IMR-90 (cell line): ENCODE measurements around the gene IL20RA. TPM values are rescaled to one million over a fixed set of nuclear protein-coding genes. Genes with fewer than 3 reads are reported as not detected.

Experiments used
- ATAC-seq: fragments of 200-7000 bp; cut with Tn5 transposase; 2 replicates; pipeline ENCODE4 v1.9.1; 2020; ENCODE audit warnings: low read depth, mild to moderate bottlenecking, moderate library complexity
- BruUV-seq: library from RNA; stranded (reverse); fragments of 400-500 nt; replicated peaks from 2 replicates; lab custom pipeline; 2021; lab: Mats Ljungman, UMichigan
- CTCF ChIA-PET: fragments of 300-600 bp; formaldehyde crosslinking; extraction: SDS; loops from one replicate; lab custom pipeline; 2021; ENCODE audit warnings: antibody characterized with exemption; lab: Yijun Ruan, JAX
- POLR2A ChIA-PET: fragments of 300-600 bp; sonication (Branson Sonifier 250); formaldehyde crosslinking; loops from one replicate; lab custom pipeline; 2022; ENCODE audit warnings: antibody characterized with exemption; ENCODE audit not compliant: unreplicated experiment; lab: Charles Lee
- DNase-seq: peaks from one replicate; pipeline ENCODE4 v3.0.0; 2013
- H2AFZ ChIP-seq: replicated peaks from 2 replicates; pipeline ENCODE3; 2013; ENCODE audit warnings: low read length, mild to moderate bottlenecking; ENCODE audit not compliant: poor library complexity
- H2AK5ac ChIP-seq: 2 replicates; pipeline ENCODE4 v1.6.1; 2013; ENCODE audit warnings: low read depth, low read length, inconsistent platforms
- H2AK9ac ChIP-seq: replicated peaks from 2 replicates; pipeline ENCODE3; 2013; ENCODE audit warnings: mild to moderate bottlenecking, low read depth, low read length, moderate library complexity; ENCODE audit not compliant: poor library complexity
- H2BK120ac ChIP-seq: 2 replicates; pipeline ENCODE4 v1.6.1; 2013; ENCODE audit warnings: low read depth, low read length, inconsistent platforms
- H2BK15ac ChIP-seq: 3 replicates; pipeline ENCODE4 v1.6.1; 2013; ENCODE audit warnings: low read depth, low read length, inconsistent platforms
- H2BK20ac ChIP-seq: 2 replicates; pipeline ENCODE4 v1.6.1; 2013; ENCODE audit warnings: low read depth, mild to moderate bottlenecking, inconsistent platforms, low read length, moderate library complexity
- H2BK5ac ChIP-seq: 2 replicates; pipeline ENCODE4 v1.6.1; 2013; ENCODE audit warnings: mild to moderate bottlenecking, low read depth, low read length, inconsistent platforms; ENCODE audit not compliant: poor library complexity, severe bottlenecking
- H3K14ac ChIP-seq: replicated peaks from 2 replicates; pipeline ENCODE4 v1.6.1; 2013; ENCODE audit warnings: low read depth, low read length, inconsistent platforms
- H3K18ac ChIP-seq: 2 replicates; pipeline ENCODE4 v1.6.1; 2013; ENCODE audit warnings: low read depth, low read length, control low read depth
- H3K23ac ChIP-seq: 2 replicates; pipeline ENCODE4 v1.6.1; 2013; ENCODE audit warnings: low read depth, low read length, inconsistent platforms
- H3K27ac ChIP-seq: 2 replicates; pipeline ENCODE4 v1.5.1; 2013; ENCODE audit warnings: mild to moderate bottlenecking, control low read depth, low read length; ENCODE audit not compliant: insufficient read depth
- H3K27me3 ChIP-seq: 2 replicates; pipeline ENCODE4 v1.6.1; 2013; ENCODE audit warnings: low read length; ENCODE audit not compliant: control insufficient read depth, insufficient read depth
- H3K36me3 ChIP-seq: 2 replicates; pipeline ENCODE4 v1.6.1; 2013; ENCODE audit warnings: low read length, mixed read lengths; ENCODE audit not compliant: control insufficient read depth, insufficient read depth
- H3K4ac ChIP-seq: 2 replicates; pipeline ENCODE4 v1.6.1; 2013; ENCODE audit warnings: low read depth, low read length, inconsistent platforms
- H3K4me1 ChIP-seq: 2 replicates; pipeline ENCODE4 v1.6.1; 2013; ENCODE audit warnings: low read length, mixed read lengths; ENCODE audit not compliant: control insufficient read depth, insufficient read depth
- H3K4me2 ChIP-seq: 2 replicates; pipeline ENCODE4 v1.6.1; 2013; ENCODE audit warnings: low read depth, mild to moderate bottlenecking, control low read depth, low read length, moderate library complexity
- H3K4me3 ChIP-seq: 2 replicates; pipeline ENCODE4 v1.5.1; 2013; ENCODE audit warnings: low read depth, mild to moderate bottlenecking, control low read depth, low read length, moderate library complexity; ENCODE audit not compliant: insufficient read depth
- H3K56ac ChIP-seq: 2 replicates; pipeline ENCODE4 v1.6.1; 2013; ENCODE audit warnings: low read length, inconsistent platforms; ENCODE audit not compliant: insufficient read depth; ENCODE audit errors: extremely low read depth
- H3K79me1 ChIP-seq, 2 experiments: 2 replicates each; pipeline ENCODE4 v1.6.1; 2013; ENCODE audit warnings: low read length in 2 of 2, inconsistent platforms in 1 of 2, low read depth in 1 of 2
- H3K9ac ChIP-seq: 2 replicates; pipeline ENCODE4 v1.6.1; 2013; ENCODE audit warnings: low read depth, low read length, control low read depth
- H3K9me1 ChIP-seq: 2 replicates; pipeline ENCODE4 v1.6.1; 2013; ENCODE audit warnings: low read length, inconsistent platforms; ENCODE audit not compliant: insufficient read depth
- H3K9me3 ChIP-seq: 2 replicates; pipeline ENCODE4 v1.6.1; 2013; ENCODE audit warnings: low read length; ENCODE audit not compliant: control insufficient read depth, insufficient read depth
- H4K20me1 ChIP-seq: 2 replicates; pipeline ENCODE4 v1.6.1; 2013; ENCODE audit warnings: low read length, inconsistent platforms; ENCODE audit not compliant: insufficient read depth
- H4K5ac ChIP-seq: 2 replicates; pipeline ENCODE4 v1.6.1; 2013; ENCODE audit warnings: mild to moderate bottlenecking, low read depth, low read length, control low read depth
- H4K8ac ChIP-seq, 2 experiments: 2 replicates each; pipeline ENCODE4 v1.6.1; 2013; ENCODE audit warnings: low read depth in 2 of 2, low read length in 2 of 2, control low read depth in 1 of 2, inconsistent platforms in 1 of 2
- H4K91ac ChIP-seq: 2 replicates; pipeline ENCODE4 v1.6.1; 2013; ENCODE audit warnings: low read depth, low read length, inconsistent platforms; ENCODE audit not compliant: insufficient read depth
- BHLHE40 ChIP-seq: fragments of 150-350 bp; IDR thresholded peaks from 2 replicates; pipeline ENCODE4 v1.6.1; 2016; ENCODE audit warnings: mild to moderate bottlenecking, low read depth, low read length
- CEBPB ChIP-seq: IDR thresholded peaks from 2 replicates; pipeline ENCODE4 v1.6.1; 2012; ENCODE audit warnings: low read depth, low read length, improper control_type of control experiment
- CHD1 ChIP-seq: IDR thresholded peaks from 2 replicates; pipeline ENCODE4 v1.6.1; 2012; ENCODE audit warnings: low read depth, low read length, improper control_type of control experiment
- FOS ChIP-seq: fragments of 150-350 bp; IDR thresholded peaks from 2 replicates; pipeline ENCODE4 v1.6.1; 2016; ENCODE audit warnings: low read depth, low read length
- MAFK ChIP-seq: IDR thresholded peaks from 2 replicates; pipeline ENCODE4 v1.6.1; 2012; ENCODE audit warnings: low read depth, low read length, improper control_type of control experiment
- MAZ ChIP-seq: IDR thresholded peaks from 2 replicates; pipeline ENCODE4 v1.6.1; 2012; ENCODE audit warnings: low read depth, mild to moderate bottlenecking, low read length, improper control_type of control experiment, moderate library complexity, borderline replicate concordance
- MXI1 ChIP-seq: IDR thresholded peaks from 2 replicates; pipeline ENCODE4 v1.6.1; 2012; ENCODE audit warnings: low read depth, mild to moderate bottlenecking, low read length, moderate library complexity, borderline replicate concordance
- NFE2L2 ChIP-seq: fragments of 150-350 bp; IDR thresholded peaks from 2 replicates; pipeline ENCODE4 v1.6.1; 2016; ENCODE audit warnings: low read depth, mild to moderate bottlenecking, low read length
- POLR2A ChIP-seq: IDR thresholded peaks from 2 replicates; pipeline ENCODE4 v1.6.1; 2012; ENCODE audit warnings: mild to moderate bottlenecking, low read depth, low read length
- RAD21 ChIP-seq: IDR thresholded peaks from 2 replicates; pipeline ENCODE4 v1.6.1; 2012; ENCODE audit warnings: low read length, improper control_type of control experiment
- RCOR1 ChIP-seq: IDR thresholded peaks from 2 replicates; pipeline ENCODE4 v1.6.1; 2012; ENCODE audit warnings: mild to moderate bottlenecking, low read length, improper control_type of control experiment; ENCODE audit not compliant: insufficient replicate concordance
- RFX5 ChIP-seq: IDR thresholded peaks from 2 replicates; pipeline ENCODE4 v1.8.0; 2012; ENCODE audit warnings: low read depth, mild to moderate bottlenecking, low read length, moderate library complexity
- SMC3 ChIP-seq: fragments of 150-350 bp; IDR thresholded peaks from 2 replicates; pipeline ENCODE4 v1.6.1; 2016; ENCODE audit warnings: low read depth, mild to moderate bottlenecking, antibody characterized with exemption, low read length, moderate library complexity
- USF2 ChIP-seq: fragments of 150-350 bp; IDR thresholded peaks from 2 replicates; pipeline ENCODE4 v1.6.1; 2017; ENCODE audit warnings: mild to moderate bottlenecking, antibody characterized with exemption, low read length, low read depth
- WGBS, 2 experiments: methylation state at CpG; one replicate each; pipeline versions ENCODE4 v1.1.5 to v1.1.7; 2013; ENCODE audit warnings: missing lambda C conversion rate in 2 of 2; ENCODE audit not compliant: insufficient read length in 1 of 2; ENCODE audit errors: extremely low coverage in 2 of 2; 5-methylcytosine and 5-hydroxymethylcytosine counted together
- dilution Hi-C: fragments of 300-500 bp; cut with HindIII; formaldehyde crosslinking; loops from one replicate; pipeline ENCODE4 v1.14.3; 2018; ENCODE audit warnings: low sequenced_read_pairs; ENCODE audit not compliant: unreplicated experiment
- in situ Hi-C: fragments of 300-500 bp; cut with MboI; formaldehyde crosslinking; loops from 3 replicates; pipeline ENCODE4 v1.14.3; 2019; ENCODE audit warnings: low sequenced_read_pairs, inconsistent platforms, mixed read lengths
- intact Hi-C: fragments of 100-400 bp; cut with micrococcal nuclease; formaldehyde crosslinking; loops from 2 replicates; pipeline ENCODE4 v1.10.0; 2022
- polyA plus RNA-seq, 3 experiments: library from polyadenylated mRNA; depleted of rRNA; stranded (reverse); fragments of >200 nt; gene quantifications; 2 replicates each; pipeline ENCODE4 v1.2.3, GENCODE V29; 2012; ENCODE audit warnings: low replicate concordance in 1 of 3
- total RNA-seq: library from RNA; depleted of rRNA; stranded (reverse); fragments of >200 nt; gene quantifications from 2 replicates; pipeline ENCODE4 v1.2.3, GENCODE V29; 2012
- TF ChIP-seq, protein P1 (sequence below): conservative IDR thresholded peaks from 2 replicates; pipeline ENCODE4 v1.5.1; 2012; ENCODE audit warnings: mild to moderate bottlenecking, low read depth, low read length, improper control_type of control experiment
- TF ChIP-seq, protein P2 (sequence below): fragments of 150-350 bp; IDR thresholded peaks from 2 replicates; pipeline ENCODE4 v1.6.1; 2016; ENCODE audit warnings: low read depth, mild to moderate bottlenecking, low read length, moderate library complexity, borderline replicate concordance

The IL20RA gene
- total and polyA plus RNA-seq, 2 of the 4 experiments (the other 2 are of a cell fraction) = 0.02 TPM; not detected in 1

DNA sequence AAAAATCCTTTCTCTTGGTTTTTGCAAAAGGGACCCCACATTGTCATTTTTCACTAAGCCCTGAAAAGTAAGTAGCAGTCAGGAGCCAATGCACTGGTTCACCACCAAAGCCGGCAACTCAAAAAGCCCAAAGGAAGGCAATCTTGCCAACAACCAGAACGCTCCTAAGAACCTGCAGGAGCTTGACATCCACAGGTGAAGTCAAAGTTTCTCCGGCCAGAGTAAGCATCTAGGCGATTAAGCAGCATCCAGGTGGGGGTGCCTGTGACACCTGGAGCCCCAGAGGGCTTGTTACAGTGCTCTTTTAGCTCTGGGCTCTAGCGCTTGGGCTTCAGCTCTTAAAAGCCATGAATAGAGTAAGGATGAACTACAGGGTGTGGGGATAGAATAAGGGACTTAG lies 86.6 kb downstream of the IL20RA start:
- peaks cover 2% of the 10 kb centered on the region; the same call in 1 of the 2 replicates for H3K4me1 ChIP-seq
- H3K9me1 ChIP-seq = peaks cover 1% of the 10 kb centered on the region; the same call in 1 of the 2 replicates
- no peak overlapping the region for H3K23ac ChIP-seq
- ChIA-PET CTCF (no interaction called here), POLR2A (no interaction called here)
- H3K9ac ChIP-seq = no peak overlapping the region
- H2BK5ac ChIP-seq = no peak overlapping the region
- H3K14ac ChIP-seq = no peak overlapping the region
- H2BK20ac ChIP-seq = no peak overlapping the region
- WGBS, 2 experiments = 78% methylated on average over 3 of the region's 5 CpGs; no CpG with 5 or more reads in 1 of the 2 experiments
- dilution Hi-C loops (no loop called here), in situ Hi-C loops (no loop called here), intact Hi-C loops (no loop called here)
- DNase-seq = no peak
- TF ChIP-seq MXI1 (no peak), POLR2A (no peak), FOS (no peak), RCOR1 (no peak), CEBPB (no peak), CHD1 (no peak), MAZ (no peak), RFX5 (no peak), BHLHE40 (no peak), USF2 (no peak), MAFK (no peak), NFE2L2 (no peak), SMC3 (no peak), RAD21 (no peak)
- TF ChIP-seq, protein P1, sequence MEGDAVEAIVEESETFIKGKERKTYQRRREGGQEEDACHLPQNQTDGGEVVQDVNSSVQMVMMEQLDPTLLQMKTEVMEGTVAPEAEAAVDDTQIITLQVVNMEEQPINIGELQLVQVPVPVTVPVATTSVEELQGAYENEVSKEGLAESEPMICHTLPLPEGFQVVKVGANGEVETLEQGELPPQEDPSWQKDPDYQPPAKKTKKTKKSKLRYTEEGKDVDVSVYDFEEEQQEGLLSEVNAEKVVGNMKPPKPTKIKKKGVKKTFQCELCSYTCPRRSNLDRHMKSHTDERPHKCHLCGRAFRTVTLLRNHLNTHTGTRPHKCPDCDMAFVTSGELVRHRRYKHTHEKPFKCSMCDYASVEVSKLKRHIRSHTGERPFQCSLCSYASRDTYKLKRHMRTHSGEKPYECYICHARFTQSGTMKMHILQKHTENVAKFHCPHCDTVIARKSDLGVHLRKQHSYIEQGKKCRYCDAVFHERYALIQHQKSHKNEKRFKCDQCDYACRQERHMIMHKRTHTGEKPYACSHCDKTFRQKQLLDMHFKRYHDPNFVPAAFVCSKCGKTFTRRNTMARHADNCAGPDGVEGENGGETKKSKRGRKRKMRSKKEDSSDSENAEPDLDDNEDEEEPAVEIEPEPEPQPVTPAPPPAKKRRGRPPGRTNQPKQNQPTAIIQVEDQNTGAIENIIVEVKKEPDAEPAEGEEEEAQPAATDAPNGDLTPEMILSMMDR = no peak
- TF ChIP-seq, protein P2, sequence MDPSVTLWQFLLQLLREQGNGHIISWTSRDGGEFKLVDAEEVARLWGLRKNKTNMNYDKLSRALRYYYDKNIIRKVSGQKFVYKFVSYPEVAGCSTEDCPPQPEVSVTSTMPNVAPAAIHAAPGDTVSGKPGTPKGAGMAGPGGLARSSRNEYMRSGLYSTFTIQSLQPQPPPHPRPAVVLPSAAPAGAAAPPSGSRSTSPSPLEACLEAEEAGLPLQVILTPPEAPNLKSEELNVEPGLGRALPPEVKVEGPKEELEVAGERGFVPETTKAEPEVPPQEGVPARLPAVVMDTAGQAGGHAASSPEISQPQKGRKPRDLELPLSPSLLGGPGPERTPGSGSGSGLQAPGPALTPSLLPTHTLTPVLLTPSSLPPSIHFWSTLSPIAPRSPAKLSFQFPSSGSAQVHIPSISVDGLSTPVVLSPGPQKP = no peak
- no peak overlapping the region for H3K56ac ChIP-seq
- peaks cover 5% of the 10 kb centered on the region for H3K27me3 ChIP-seq
- H4K5ac ChIP-seq = no peak overlapping the region
- no peak overlapping the region for H3K4ac ChIP-seq
- H2AK9ac ChIP-seq = no peak overlapping the region
- no peak overlapping the region for H2BK15ac ChIP-seq
- no peaks in the 10 kb centered on the region for H3K79me1 ChIP-seq
- H2BK120ac ChIP-seq = no peak overlapping the region
- H3K4me2 ChIP-seq = no peak overlapping the region
- H4K91ac ChIP-seq = no peak overlapping the region
- H4K8ac ChIP-seq = no peak overlapping the region
- H3K9me3 ChIP-seq = no peaks in the 10 kb centered on the region
- ATAC-seq = no peak
- no peak overlapping the region for H3K27ac ChIP-seq
- H3K4me3 ChIP-seq = no peak overlapping the region
- no peaks in the 10 kb centered on the region for H3K36me3 ChIP-seq
- no peak overlapping the region for H3K18ac ChIP-seq
- no peak overlapping the region for H2AK5ac ChIP-seq
- no peaks in the 10 kb centered on the region for H4K20me1 ChIP-seq
- no TSS peak for BruUV-seq
- H2AFZ ChIP-seq = no peak overlapping the region
